Effector CD8-positive, alpha-beta T cell (primary cell): ENCODE results near the gene SNAP25.

Experiments used
- DNase-seq: peaks from one replicate; lab custom pipeline; 2025; lab: John Stamatoyannopoulos, UW

SNAP25 gene

DNA sequence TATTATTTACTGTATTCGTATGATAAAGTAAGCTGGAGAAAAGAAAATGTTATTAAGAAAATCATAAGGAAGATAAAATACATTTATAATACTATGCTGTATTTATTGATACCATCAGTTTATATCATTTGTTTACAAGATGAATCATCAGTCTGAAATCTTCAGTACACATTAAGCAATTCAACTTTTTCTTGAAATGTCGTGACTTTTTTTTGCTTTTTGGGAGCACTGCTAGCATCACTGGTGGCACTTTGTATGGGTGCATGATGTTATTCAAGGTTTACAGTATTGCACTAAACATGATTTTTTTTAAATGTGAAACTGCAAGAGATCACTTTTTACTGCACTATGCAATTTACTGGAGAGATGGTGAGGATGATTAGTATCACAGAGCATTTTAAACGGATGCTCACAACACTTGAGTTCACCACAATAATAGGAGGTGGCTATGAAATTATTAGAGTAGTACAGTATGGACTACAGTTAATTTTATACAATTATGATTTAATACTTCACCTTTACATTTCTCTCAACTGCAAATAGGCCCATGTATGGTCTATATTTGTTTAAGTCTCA is 85.9 kb downstream of the SNAP25 start:
- DNase-seq = no peak

DNA sequence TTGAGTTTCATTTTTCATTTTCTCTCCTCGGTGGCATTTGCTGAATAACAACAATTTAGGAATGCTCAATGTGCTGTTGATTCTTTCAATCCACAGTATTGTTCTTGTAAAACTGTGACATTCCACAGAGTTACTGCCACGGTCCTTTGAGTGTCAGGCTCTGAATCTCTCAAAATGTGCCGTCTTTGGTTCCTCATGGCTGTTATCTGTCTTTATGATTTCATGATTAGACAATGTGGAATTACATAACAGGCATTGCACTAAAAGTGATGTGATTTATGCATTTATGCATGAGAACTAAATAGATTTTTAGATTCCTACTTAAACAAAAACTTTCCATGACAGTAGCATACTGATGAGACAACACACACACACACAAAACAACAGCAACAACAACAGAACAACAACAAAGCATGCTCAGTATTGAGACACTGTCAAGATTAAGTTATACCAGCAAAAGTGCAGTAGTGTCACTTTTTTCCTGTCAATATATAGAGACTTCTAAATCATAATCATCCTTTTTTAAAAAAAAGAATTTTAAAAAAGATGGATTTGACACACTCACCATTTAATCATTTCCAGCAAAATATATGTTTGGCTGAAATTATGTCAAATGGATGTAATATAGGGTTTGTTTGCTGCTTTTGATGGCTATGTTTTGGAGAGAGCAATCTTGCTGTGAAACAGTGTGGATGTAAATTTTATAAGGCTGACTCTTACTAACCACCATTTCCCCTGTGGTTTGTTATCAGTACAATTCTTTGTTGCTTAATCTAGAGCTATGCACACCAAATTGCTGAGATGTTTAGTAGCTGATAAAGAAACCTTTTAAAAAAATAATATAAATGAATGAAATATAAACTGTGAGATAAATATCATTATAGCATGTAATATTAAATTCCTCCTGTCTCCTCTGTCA is 88.1 kb downstream of the SNAP25 start:
- DNase-seq = no peak

GRCh38 chr20:10307359-10307735 is 88.7 kb downstream of the SNAP25 start:
- no peak for DNase-seq

- DNase-seq = no peak
Observed at GRCh38 chr20:10308652-10309051, 90.0 kb downstream of the SNAP25 start.

GRCh38 chr20:10309326-10309725 is 90.7 kb downstream of the SNAP25 start:
- no peak for DNase-seq

DNA sequence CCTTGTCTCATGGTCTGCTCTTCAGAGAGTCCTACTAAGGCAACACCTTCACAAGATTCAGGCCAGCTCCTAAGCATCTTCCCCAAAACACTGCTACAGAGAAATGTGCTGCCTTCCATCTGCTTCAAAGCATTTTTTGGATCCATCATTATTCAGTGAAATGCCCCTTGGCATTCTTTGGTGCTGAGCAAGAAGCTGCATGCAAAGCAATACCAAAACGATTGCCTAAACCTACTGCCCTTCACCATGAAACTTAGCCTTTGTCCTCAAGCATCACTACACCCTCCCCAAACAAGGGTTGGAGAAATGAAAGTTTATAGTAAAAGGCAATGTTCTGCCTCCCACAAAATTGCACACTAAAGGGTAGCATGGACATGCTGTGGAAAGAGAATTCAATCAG is 93.5 kb downstream of the SNAP25 start:
- DNase-seq = no peak

DNA sequence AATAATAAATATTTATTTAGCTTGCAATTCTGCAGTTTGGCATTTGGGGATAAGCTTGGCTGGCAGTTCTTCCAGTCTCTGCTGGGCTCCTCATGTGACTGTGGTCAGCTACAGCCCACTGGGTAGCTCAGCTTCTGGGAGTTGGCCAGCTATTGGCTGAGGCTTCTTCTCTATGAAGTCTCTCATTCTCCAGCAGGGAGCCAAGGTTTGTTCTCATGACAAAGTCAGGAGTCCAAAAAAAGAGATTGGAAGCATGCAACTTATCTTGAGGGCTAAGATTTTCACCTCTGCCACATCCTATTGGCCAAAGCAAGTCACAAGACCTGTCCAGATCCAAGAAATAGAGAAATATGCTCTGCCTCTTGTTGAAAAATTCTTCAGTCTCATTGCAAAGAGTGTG is 94.6 kb downstream of the SNAP25 start:
- no peak for DNase-seq

GRCh38 chr20:10313701-10314100 is 95.1 kb downstream of the SNAP25 start:
- no peak for DNase-seq

- DNase-seq = no peak
Observed at GRCh38 chr20:10314198-10314597, 95.6 kb downstream of the SNAP25 start.

DNA sequence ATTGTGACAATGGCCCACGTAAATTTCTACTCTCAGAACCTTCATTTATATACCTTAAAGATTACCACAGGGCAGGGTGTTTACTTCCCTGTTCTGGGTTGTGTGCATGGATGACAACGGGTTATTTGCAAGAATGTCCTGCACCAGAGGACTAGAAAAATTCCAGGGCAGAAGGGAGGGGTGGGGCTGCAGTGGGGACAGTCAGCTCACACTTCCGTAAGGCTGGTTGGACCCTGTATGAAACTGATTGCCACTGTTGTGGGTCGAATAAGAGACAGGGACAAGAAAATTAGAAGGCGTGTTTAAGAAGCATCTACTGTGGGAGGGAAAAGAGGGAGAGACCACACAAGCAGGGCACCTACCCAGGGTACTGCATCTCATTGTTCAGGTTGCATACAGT is 96.5 kb downstream of the SNAP25 start:
- no peak for DNase-seq

GRCh38 chr20:10316582-10316981 is 98.0 kb downstream of the SNAP25 start:
- no peak for DNase-seq

GRCh38 chr20:10318291-10319024 is 99.8 kb downstream of the SNAP25 start:
- DNase-seq = no peak

DNA sequence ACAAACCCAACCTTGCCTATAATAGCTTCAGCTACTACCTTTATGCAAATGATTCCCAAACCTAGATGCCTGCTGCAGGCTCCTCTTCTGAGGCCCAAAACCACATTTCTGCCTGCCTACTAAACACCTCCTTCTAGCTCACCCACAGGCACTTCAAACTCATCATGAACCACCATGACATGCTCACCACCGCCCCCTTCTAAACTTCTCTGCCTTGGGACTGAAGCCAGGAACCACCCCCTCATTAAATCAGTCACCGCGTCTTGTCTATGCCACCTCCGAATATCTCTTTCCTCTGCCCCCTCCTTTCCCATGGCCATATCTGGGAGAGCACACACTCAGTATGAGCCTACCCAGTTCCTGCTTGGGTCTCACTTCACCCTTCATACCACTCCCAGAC is 101.2 kb downstream of the SNAP25 start:
- DNase-seq = no peak

GRCh38 chr20:10321138-10321717 is 102.6 kb downstream of the SNAP25 start:
- no peak for DNase-seq

GRCh38 chr20:10322073-10323012 is 103.7 kb downstream of the SNAP25 start:
- DNase-seq = no peak

- DNase-seq = no peak
Observed at GRCh38 chr20:10323729-10324128, 105.1 kb downstream of the SNAP25 start.

DNA sequence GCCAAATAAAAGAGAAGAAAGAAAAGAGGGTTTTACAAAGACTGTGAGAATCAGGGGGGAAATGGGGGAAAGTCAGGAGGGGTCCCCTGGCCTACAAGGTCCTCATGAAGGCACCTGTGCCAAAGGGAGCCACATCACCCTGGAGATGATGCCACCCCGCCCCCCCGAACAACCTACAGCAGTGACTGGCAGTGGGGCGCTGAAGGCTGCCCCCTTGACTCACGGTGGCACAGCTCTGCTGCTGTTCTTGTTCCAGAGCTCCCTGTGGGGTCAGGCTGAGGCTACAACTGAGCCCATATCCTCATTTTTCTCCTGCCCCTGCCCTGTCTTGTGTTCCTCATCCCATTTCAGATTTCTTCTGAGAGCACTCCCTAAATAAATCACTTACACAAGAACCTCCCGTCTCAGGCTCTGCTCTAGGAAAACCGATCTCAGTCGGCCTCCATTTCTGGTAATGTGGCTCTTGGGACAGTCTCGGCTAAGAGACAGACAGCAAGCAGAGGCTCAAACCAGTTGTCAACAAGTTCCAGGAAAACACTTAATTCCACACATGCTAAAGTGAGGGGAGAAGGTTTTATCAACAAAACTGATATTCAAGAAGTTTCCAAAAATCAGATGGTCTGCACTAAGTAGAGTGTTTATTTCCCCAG is 105.7 kb downstream of the SNAP25 start:
- DNase-seq = no peak

GRCh38 chr20:10328897-10329255 is 110.2 kb downstream of the SNAP25 start:
- DNase-seq = no peak

DNA sequence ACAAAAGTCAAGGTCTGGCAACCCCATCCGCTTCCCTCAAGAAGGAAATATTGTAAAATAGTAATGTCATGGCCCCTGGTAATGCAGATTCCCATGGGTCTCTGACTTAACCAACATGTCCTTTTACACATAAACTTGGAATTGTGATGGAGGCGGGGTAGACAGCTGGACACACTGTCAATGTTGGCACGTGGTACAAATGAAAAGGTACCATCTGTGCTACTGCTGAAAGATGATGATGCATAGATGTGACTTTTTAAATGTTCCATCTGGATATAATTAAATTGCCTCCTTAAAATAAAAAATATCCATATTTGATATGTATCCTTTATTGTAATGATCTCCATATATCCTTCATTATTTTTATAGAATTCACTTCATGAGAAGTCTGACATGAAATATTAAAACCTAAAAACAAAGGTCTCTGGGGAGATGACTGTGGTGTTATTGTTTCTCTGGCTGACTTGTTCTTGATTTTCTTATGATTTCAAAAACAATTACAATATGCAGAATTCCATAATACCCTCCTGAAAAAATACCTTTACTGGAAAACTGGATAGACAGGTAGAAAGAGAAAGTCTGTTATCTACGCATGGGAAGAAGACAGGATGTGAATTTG is 110.9 kb downstream of the SNAP25 start:
- DNase-seq = no peak

DNA sequence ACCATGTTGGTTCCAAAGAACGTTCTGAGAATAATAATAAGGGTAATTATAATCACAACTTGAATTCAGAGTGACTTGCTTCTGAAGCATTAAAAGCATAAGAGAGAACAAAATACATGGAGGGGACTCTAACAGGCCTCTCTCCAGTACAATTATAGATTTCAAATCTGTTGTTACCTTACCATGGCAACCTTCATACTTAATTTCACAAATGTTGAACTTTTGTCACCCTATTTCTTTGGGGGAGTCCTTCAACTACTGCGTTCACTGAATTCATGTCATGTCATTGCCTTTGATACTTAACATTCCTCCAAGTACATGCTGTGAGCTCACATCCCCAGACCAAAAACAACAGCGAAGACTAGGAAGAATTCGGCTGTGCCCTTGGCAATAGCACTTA is 111.4 kb downstream of the SNAP25 start:
- no peak for DNase-seq
